ENCODE data around the gene FCMR.

DNA sequence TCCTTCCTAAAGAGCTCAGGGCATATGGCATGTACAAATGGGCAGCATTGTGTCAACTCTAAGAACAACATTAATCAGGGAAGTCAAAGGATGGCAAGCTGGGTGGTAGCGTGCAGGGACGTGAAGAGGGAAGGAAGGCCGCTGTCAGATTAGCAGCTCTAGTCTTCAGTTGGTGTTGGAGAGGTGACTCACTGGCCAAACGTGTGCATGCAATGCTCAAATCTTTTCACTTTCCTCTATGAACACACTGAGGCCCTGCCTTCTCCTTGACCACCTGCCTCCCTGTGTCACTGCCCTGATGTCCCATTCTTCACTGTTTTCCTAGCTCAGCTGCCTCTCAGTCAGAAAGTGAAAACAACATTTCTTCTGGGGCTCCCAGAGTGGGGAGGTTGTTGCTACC lies 30.4 kb upstream of the FCMR start:
- no peak for TF ChIP-seq POLR2A (IDR thresholded peaks at IDR 0.05)
- TF ChIP-seq, protein P1, sequence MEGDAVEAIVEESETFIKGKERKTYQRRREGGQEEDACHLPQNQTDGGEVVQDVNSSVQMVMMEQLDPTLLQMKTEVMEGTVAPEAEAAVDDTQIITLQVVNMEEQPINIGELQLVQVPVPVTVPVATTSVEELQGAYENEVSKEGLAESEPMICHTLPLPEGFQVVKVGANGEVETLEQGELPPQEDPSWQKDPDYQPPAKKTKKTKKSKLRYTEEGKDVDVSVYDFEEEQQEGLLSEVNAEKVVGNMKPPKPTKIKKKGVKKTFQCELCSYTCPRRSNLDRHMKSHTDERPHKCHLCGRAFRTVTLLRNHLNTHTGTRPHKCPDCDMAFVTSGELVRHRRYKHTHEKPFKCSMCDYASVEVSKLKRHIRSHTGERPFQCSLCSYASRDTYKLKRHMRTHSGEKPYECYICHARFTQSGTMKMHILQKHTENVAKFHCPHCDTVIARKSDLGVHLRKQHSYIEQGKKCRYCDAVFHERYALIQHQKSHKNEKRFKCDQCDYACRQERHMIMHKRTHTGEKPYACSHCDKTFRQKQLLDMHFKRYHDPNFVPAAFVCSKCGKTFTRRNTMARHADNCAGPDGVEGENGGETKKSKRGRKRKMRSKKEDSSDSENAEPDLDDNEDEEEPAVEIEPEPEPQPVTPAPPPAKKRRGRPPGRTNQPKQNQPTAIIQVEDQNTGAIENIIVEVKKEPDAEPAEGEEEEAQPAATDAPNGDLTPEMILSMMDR (IDR thresholded peaks at IDR 0.05), result no peak
